HUES6 (cell line): ENCODE data around the gene PARVB.

Experiments
- H3K27ac ChIP-seq: 2 replicates; pipeline ENCODE4 v1.7.0; 2013; ENCODE audit warnings: low read depth, mild to moderate bottlenecking, low read length, inconsistent platforms
- H3K27me3 ChIP-seq: 2 replicates; pipeline ENCODE4 v1.6.1; 2013; ENCODE audit warnings: low read length; ENCODE audit not compliant: control insufficient read depth, insufficient read depth
- H3K36me3 ChIP-seq: 2 replicates; pipeline ENCODE4 v1.6.1; 2013; ENCODE audit warnings: low read length; ENCODE audit not compliant: control insufficient read depth, insufficient read depth
- H3K4me1 ChIP-seq: 2 replicates; pipeline ENCODE4 v1.6.1; 2013; ENCODE audit warnings: low read length; ENCODE audit not compliant: control insufficient read depth, insufficient read depth
- H3K4me3 ChIP-seq: 2 replicates; pipeline ENCODE4 v1.5.1; 2013; ENCODE audit warnings: low read depth, low read length
- H3K9ac ChIP-seq: one replicate; pipeline ENCODE4 v1.6.1; 2013; ENCODE audit warnings: mild to moderate bottlenecking, low read length
- H3K9me3 ChIP-seq: 2 replicates; pipeline ENCODE4 v1.6.1; 2013; ENCODE audit warnings: low read depth, low read length; ENCODE audit not compliant: control insufficient read depth, insufficient read depth

Gene PARVB

GRCh38 chr22:44154436-44154942 lies 130.4 kb downstream of the PARVB start:
- Histone ChIP-seq H3K4me3 (no peak overlapping the region), H3K9ac (no peak overlapping the region), H3K36me3 (no peaks in the 10 kb centered on the region), H3K27ac (no peak overlapping the region), H3K4me1 (peaks cover 20% of the 10 kb centered on the region), H3K27me3 (no peaks in the 10 kb centered on the region), H3K9me3 (no peaks in the 10 kb centered on the region)

GRCh38 chr22:44155115-44155514 lies 131.0 kb downstream of the PARVB start:
- Histone ChIP-seq H3K4me1 (peaks cover 21% of the 10 kb centered on the region), H3K27ac (no peak overlapping the region), H3K9ac (no peak overlapping the region), H3K9me3 (no peaks in the 10 kb centered on the region), H3K36me3 (no peaks in the 10 kb centered on the region), H3K27me3 (no peaks in the 10 kb centered on the region), H3K4me3 (no peak overlapping the region)

- Histone ChIP-seq H3K4me1 (peaks cover 25% of the 10 kb centered on the region), H3K36me3 (no peaks in the 10 kb centered on the region), H3K27me3 (no peaks in the 10 kb centered on the region), H3K4me3 (no peak overlapping the region), H3K27ac (no peak overlapping the region), H3K9me3 (no peaks in the 10 kb centered on the region), H3K9ac (no peak overlapping the region)
Measured at GRCh38 chr22:44157916-44158618, 134.0 kb downstream of the PARVB start.

DNA sequence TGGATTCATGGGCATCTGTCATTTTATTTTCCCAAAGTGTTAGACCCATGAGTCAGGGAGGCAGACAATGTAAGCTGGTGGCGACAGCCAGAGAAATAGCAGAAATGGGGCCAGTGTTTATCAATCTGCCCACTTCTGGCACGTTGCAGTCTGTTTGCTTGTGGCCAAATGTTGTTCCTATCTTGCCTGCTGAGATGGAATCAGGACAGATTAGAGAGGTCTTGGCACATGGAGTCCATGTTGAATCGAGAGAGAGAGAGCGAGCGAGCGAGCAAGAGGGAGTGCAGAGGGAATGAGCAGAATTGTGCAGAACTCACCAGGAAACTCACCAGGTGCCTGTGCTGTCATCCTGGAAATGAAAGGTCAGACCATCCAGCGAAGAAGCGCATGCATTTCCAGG lies 134.7 kb downstream of the PARVB start:
- H3K36me3 ChIP-seq: no peaks in the 10 kb centered on the region
- H3K4me1 ChIP-seq: peaks cover 25% of the 10 kb centered on the region
- no peaks in the 10 kb centered on the region for H3K9me3 ChIP-seq
- H3K27ac ChIP-seq: no peak overlapping the region
- no peak overlapping the region for H3K9ac ChIP-seq
- no peaks in the 10 kb centered on the region for H3K27me3 ChIP-seq
- no peak overlapping the region for H3K4me3 ChIP-seq

GRCh38 chr22:44159221-44159620 lies 135.1 kb downstream of the PARVB start:
- no peak overlapping the region; the same call in 1 of the 2 replicates for H3K27ac ChIP-seq
- no peaks in the 10 kb centered on the region for H3K36me3 ChIP-seq
- H3K4me3 ChIP-seq: no peak overlapping the region
- peaks cover 25% of the 10 kb centered on the region for H3K4me1 ChIP-seq
- H3K9ac ChIP-seq: no peak overlapping the region
- no peaks in the 10 kb centered on the region for H3K27me3 ChIP-seq
- no peaks in the 10 kb centered on the region for H3K9me3 ChIP-seq

DNA sequence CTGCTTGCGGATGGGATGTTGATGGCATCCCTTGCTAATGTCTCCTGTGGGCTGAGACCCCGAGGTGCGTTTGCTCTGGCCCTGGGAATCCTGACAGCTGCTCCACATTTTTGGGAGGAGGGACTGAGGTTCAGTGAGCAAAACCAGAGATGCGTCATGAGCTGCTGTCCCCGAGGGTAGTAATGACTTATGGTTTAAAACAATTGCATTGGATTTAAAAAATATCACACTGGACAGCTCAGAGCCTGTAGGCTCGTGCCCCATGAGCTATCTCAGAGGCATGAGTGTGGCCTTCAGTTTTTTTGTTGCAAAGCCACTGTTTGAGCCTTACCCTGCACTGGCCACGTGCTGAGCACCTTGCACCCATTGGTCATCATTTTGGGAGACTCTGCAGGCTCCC lies 135.7 kb downstream of the PARVB start:
- no peaks in the 10 kb centered on the region for H3K9me3 ChIP-seq
- no peak overlapping the region for H3K4me3 ChIP-seq
- H3K27me3 ChIP-seq: no peaks in the 10 kb centered on the region
- H3K36me3 ChIP-seq: no peaks in the 10 kb centered on the region
- H3K27ac ChIP-seq: no peak overlapping the region
- no peak overlapping the region for H3K9ac ChIP-seq
- peaks cover 25% of the 10 kb centered on the region for H3K4me1 ChIP-seq

DNA sequence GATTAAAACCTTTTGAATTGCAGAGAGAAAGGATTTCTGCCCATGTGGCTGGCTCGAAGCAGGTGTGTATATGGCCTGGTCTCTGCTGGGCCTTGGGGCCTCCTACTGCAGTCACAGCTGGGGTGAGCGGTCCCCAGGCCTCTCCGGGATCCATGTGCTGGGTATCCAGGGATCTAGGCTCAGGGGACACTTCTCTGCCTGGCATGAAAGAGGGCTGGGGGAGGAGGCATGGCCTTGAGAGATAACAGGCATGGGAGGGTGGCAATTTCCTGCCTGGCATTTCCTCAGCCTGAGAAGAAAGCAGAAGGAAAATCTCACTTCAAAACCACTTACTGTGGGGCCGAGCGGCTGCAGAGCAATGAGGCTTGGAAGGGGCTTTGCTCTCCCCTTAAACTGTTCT lies 136.3 kb downstream of the PARVB start:
- no peak overlapping the region for H3K9ac ChIP-seq
- no peaks in the 10 kb centered on the region for H3K27me3 ChIP-seq
- H3K27ac ChIP-seq: no peak overlapping the region
- peaks cover 25% of the 10 kb centered on the region for H3K4me1 ChIP-seq
- no peak overlapping the region for H3K4me3 ChIP-seq
- no peaks in the 10 kb centered on the region for H3K36me3 ChIP-seq
- H3K9me3 ChIP-seq: no peaks in the 10 kb centered on the region

DNA sequence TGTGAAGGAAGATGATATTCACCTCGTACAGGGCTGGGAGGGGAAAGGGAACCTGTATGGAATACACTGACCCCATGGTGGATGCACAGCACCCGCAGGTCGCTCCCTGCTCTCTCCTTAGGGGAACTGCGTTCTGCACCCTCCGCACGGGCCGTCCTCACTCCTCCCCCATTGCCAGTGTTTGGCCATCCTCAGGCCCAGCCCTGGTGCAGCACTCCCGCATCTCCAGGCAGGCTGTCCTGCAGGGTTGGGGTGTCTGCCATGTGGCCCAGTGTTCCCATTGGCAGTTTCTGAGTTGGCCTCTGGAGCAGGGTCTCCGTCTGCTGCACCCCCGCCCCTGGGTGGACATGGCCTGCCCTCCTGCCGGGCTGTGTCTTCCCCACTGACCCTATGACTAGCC lies 137.6 kb downstream of the PARVB start:
- Histone ChIP-seq H3K36me3 (no peaks in the 10 kb centered on the region), H3K4me1 (peaks cover 28% of the 10 kb centered on the region), H3K27me3 (no peaks in the 10 kb centered on the region), H3K27ac (no peak overlapping the region), H3K9me3 (no peaks in the 10 kb centered on the region), H3K9ac (no peak overlapping the region), H3K4me3 (no peak overlapping the region)

DNA sequence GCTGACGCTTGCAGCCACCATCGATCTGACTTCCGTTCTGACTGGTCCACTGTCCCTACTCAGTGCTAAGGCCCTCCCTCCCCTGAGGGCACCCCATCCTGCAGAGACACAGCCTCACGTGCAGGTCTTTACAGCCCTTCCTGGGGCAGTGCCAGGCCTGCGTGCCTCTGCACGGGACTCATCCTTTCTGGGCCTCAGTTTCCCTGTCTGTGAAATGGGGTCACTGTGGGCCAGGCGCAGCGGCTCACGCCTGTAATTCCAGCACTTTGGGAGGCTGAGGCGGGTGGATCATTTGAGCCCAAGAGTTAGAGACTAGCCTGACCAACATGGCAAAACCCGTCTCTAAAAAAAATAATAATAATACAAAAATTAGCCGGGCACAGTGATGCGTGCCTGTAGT lies 138.9 kb downstream of the PARVB start:
- H3K4me3 ChIP-seq: no peak overlapping the region
- H3K9me3 ChIP-seq: no peaks in the 10 kb centered on the region
- peaks cover 26% of the 10 kb centered on the region for H3K4me1 ChIP-seq
- no peak overlapping the region for H3K9ac ChIP-seq
- no peak overlapping the region for H3K27ac ChIP-seq
- H3K27me3 ChIP-seq: no peaks in the 10 kb centered on the region
- no peaks in the 10 kb centered on the region for H3K36me3 ChIP-seq

DNA sequence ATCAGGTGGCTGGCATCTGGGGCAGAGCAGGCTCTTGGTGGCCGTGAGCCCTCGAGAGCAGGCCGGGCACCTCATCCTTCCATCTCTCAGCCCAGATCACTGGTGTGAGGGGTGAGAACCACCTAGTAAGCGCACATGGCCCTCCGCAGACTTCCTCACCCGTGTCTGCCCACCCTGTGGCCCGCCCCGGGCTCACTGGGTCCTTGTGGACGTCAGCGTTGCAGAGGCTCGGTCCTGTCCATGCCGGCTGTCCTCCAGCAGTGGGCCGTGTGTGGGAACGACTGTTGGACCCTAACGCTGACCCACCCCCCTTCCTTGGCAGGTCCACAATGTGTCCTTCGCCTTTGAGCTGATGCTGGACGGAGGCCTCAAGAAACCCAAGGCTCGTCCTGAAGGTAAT lies 139.4 kb downstream of the PARVB start:
- H3K27me3 ChIP-seq: no peaks in the 10 kb centered on the region
- H3K27ac ChIP-seq: no peak overlapping the region
- H3K9me3 ChIP-seq: no peaks in the 10 kb centered on the region
- H3K9ac ChIP-seq: no peak overlapping the region
- no peaks in the 10 kb centered on the region for H3K36me3 ChIP-seq
- no peak overlapping the region for H3K4me3 ChIP-seq
- peaks cover 20% of the 10 kb centered on the region; the same call in 1 of the 2 replicates for H3K4me1 ChIP-seq

- no peaks in the 10 kb centered on the region for H3K9me3 ChIP-seq
- no peak overlapping the region for H3K9ac ChIP-seq
- no peak overlapping the region for H3K27ac ChIP-seq
- no peaks in the 10 kb centered on the region for H3K36me3 ChIP-seq
- H3K4me3 ChIP-seq: no peak overlapping the region
- H3K27me3 ChIP-seq: no peaks in the 10 kb centered on the region
- peaks cover 15% of the 10 kb centered on the region; the same call in 1 of the 2 replicates for H3K4me1 ChIP-seq
Measured at GRCh38 chr22:44164031-44164430, 139.9 kb downstream of the PARVB start.
